SK-N-SH (cell line): Measurements from ENCODE around the gene SPSB3. TPM values are rescaled to one million over a fixed set of nuclear protein-coding genes. Genes with fewer than 3 reads are reported as not detected.

Experiments used
- CTCF ChIA-PET: fragments of 300-600, 350-600 bp; formaldehyde crosslinking; extraction: SDS; loops from one replicate; lab custom pipeline; 2021; lab: Yijun Ruan, JAX
- POLR2A ChIA-PET: fragments of 350-600 bp; sonication (Branson Sonifier 250); formaldehyde crosslinking; extraction: SDS; loops from one replicate; lab custom pipeline; 2020; ENCODE audit warnings: antibody characterized with exemption, inconsistent platforms; lab: Yijun Ruan, JAX
- DNase-seq: peaks from one replicate; pipeline ENCODE4 v3.0.0; 2012
- H2AFZ ChIP-seq: fragments of 200-600 bp; sonication (generic); 2 replicates; pipeline ENCODE4 v1.8.1; 2016; ENCODE audit warnings: antibody characterized with exemption, mild to moderate bottlenecking, low read depth
- H3F3A ChIP-seq: fragments of 200-600 bp; sonication (generic); replicated peaks from 2 replicates; pipeline ENCODE3; 2016; ENCODE audit warnings: antibody characterized with exemption, mild to moderate bottlenecking; ENCODE audit not compliant: insufficient read depth
- H3K27ac ChIP-seq, 2 experiments: fragments of 200-500 bp in 1 of 2; fragments of 200-600 bp in 1 of 2; sonication (Bioruptor generic) in 1 of 2; sonication (generic), shearing (Covaris generic) in 1 of 2; 2 replicates each; pipeline versions ENCODE4 v1.5.1 to v1.6.1; 2014 to 2016; ENCODE audit warnings: low read depth in 2 of 2, inconsistent platforms in 1 of 2, low read length in 1 of 2, mild to moderate bottlenecking in 1 of 2, mixed read lengths in 1 of 2
- H3K27me3 ChIP-seq: fragments of 200-600 bp; sonication (generic), shearing (Covaris generic); 2 replicates; pipeline ENCODE4 v1.6.1; 2016; ENCODE audit warnings: mixed run types; ENCODE audit not compliant: insufficient read depth
- H3K36me3 ChIP-seq, 2 experiments: fragments of 200-500 bp in 1 of 2; fragments of 200-600 bp in 1 of 2; sonication (Bioruptor generic) in 1 of 2; sonication (generic) in 1 of 2; replicated peaks in 1 of 2; 2 replicates each; pipeline versions ENCODE3 to v1.5.1; 2014 to 2016; ENCODE audit warnings: low read length in 1 of 2, mild to moderate bottlenecking in 1 of 2; ENCODE audit not compliant: insufficient read depth in 2 of 2, control insufficient read depth in 1 of 2
- H3K4me1 ChIP-seq, 2 experiments: fragments of 200-500 bp in 1 of 2; fragments of 200-600 bp in 1 of 2; sonication (Bioruptor generic) in 1 of 2; sonication (generic), shearing (Covaris generic) in 1 of 2; 2 replicates each; pipeline versions ENCODE4 v1.5.1 to v1.6.1; 2014 to 2016; ENCODE audit warnings: low read depth in 1 of 2, low read length in 1 of 2, mixed run types in 1 of 2; ENCODE audit not compliant: insufficient read depth in 2 of 2, control insufficient read depth in 1 of 2
- H3K4me2 ChIP-seq: fragments of 200-600 bp; sonication (generic), shearing (Covaris generic); 2 replicates; pipeline ENCODE4 v1.6.1; 2017; ENCODE audit warnings: mixed run types
- H3K4me3 ChIP-seq, 2 experiments: fragments of 200-500 bp in 1 of 2; fragments of 200-600 bp in 1 of 2; sonication (Bioruptor generic) in 1 of 2; sonication (generic), shearing (Covaris generic) in 1 of 2; 2 replicates each; pipeline versions ENCODE4 v1.5.1 to v1.8.1; 2014 to 2016; ENCODE audit warnings: low read depth in 2 of 2, inconsistent platforms in 1 of 2, low read length in 1 of 2, mild to moderate bottlenecking in 1 of 2, mixed read lengths in 1 of 2, moderate library complexity in 1 of 2
- H3K79me2 ChIP-seq: fragments of 200-600 bp; sonication (generic); 2 replicates; pipeline ENCODE4 v1.8.1; 2017; ENCODE audit warnings: mild to moderate bottlenecking; ENCODE audit not compliant: insufficient read depth
- H3K9ac ChIP-seq: fragments of 200-600 bp; sonication (generic); 2 replicates; pipeline ENCODE4 v1.6.1; 2017; ENCODE audit warnings: mixed run types
- H3K9me2 ChIP-seq: fragments of 200-600 bp; sonication (generic); 2 replicates; pipeline ENCODE4 v1.6.1; 2017; ENCODE audit warnings: mixed run types
- H3K9me3 ChIP-seq: fragments of 200-600 bp; sonication (generic); 2 replicates; pipeline ENCODE4 v1.6.1; 2017; ENCODE audit warnings: mixed run types, mild to moderate bottlenecking, moderate library complexity
- H4K20me1 ChIP-seq: fragments of 200-600 bp; sonication (generic); 2 replicates; pipeline ENCODE4 v1.6.1; 2017; ENCODE audit warnings: mild to moderate bottlenecking, mixed run types; ENCODE audit not compliant: insufficient read depth
- EP300 ChIP-seq, 2 experiments: IDR thresholded peaks; 2 replicates each; pipeline versions ENCODE4 v1.4.0 to v1.6.1; 2012; ENCODE audit warnings: borderline replicate concordance in 1 of 2, low read depth in 1 of 2, low read length in 1 of 2
- EZH2phosphoT487 ChIP-seq: fragments of 200-600 bp; sonication (generic); IDR thresholded peaks from 2 replicates; pipeline ENCODE4 v1.6.1; 2017; ENCODE audit warnings: low read depth, mixed run types, mild to moderate bottlenecking, antibody characterized with exemption, moderate library complexity, borderline replicate concordance
- FOXJ3 ChIP-seq: sonication (generic); formaldehyde crosslinking; IDR thresholded peaks from 2 replicates; pipeline ENCODE4 v1.5.1; 2020; ENCODE audit warnings: mild to moderate bottlenecking, missing genetic modification reagents
- FOXM1 ChIP-seq: IDR thresholded peaks from 2 replicates; pipeline ENCODE4 v1.4.0; 2012; ENCODE audit warnings: low read depth, mild to moderate bottlenecking
- NFIC ChIP-seq: IDR thresholded peaks from 2 replicates; pipeline ENCODE4 v1.4.0; 2012; ENCODE audit warnings: borderline replicate concordance
- RCOR1 ChIP-seq: fragments of 150-350 bp; IDR thresholded peaks from 2 replicates; pipeline ENCODE4 v1.6.1; 2017; ENCODE audit warnings: antibody characterized with exemption, low read length
- RFX5 ChIP-seq: IDR thresholded peaks from 2 replicates; pipeline ENCODE4 v1.6.1; 2012; ENCODE audit warnings: mild to moderate bottlenecking, improper control_type of control experiment, low read length
- RXRA ChIP-seq: IDR thresholded peaks from 2 replicates; pipeline ENCODE4 v1.4.0; 2012; ENCODE audit warnings: low read depth, mild to moderate bottlenecking, borderline replicate concordance
- SMC3 ChIP-seq: IDR thresholded peaks from 2 replicates; pipeline ENCODE4 v1.6.1; 2012; ENCODE audit warnings: low read depth, low read length, improper control_type of control experiment
- TAF1 ChIP-seq: IDR thresholded peaks from 2 replicates; pipeline ENCODE4 v1.6.1; 2012; ENCODE audit warnings: low read depth, mild to moderate bottlenecking, low read length, moderate library complexity, borderline replicate concordance
- YY1 ChIP-seq: IDR thresholded peaks from 2 replicates; pipeline ENCODE4 v1.4.0; 2012; ENCODE audit warnings: low read depth, mild to moderate bottlenecking
- WGBS: methylation state at CpG from one replicate; pipeline ENCODE4 v1.1.6; 2017; ENCODE audit warnings: low lambda C conversion rate; 5-methylcytosine and 5-hydroxymethylcytosine counted together
- polyA plus RNA-seq, 3 experiments: library from polyadenylated mRNA; depleted of rRNA; stranded (reverse); fragments of >200 nt; gene quantifications; 2 replicates each; pipeline ENCODE4 v1.2.3, GENCODE V29; 2012
- TF ChIP-seq, protein P1 (sequence below): IDR thresholded peaks from 2 replicates; pipeline ENCODE4 v1.4.0; 2012; ENCODE audit warnings: low read depth, borderline replicate concordance
- TF ChIP-seq, protein P2 (sequence below): IDR thresholded peaks from 2 replicates; pipeline ENCODE4; 2012
- TF ChIP-seq, protein P3 (sequence below): IDR thresholded peaks from 2 replicates; pipeline ENCODE4 v1.6.1; 2012; ENCODE audit warnings: mild to moderate bottlenecking, low read depth, low read length, moderate library complexity
- TF ChIP-seq, protein P4 (sequence below): fragments of 200-600 bp; sonication (generic); IDR thresholded peaks from 2 replicates; pipeline ENCODE4 v1.6.1; 2017; ENCODE audit warnings: antibody characterized with exemption, mild to moderate bottlenecking, moderate library complexity
- TF ChIP-seq, protein P5 (sequence below): fragments of 150-350 bp; IDR thresholded peaks from 2 replicates; pipeline ENCODE4 v1.6.1; 2016; ENCODE audit warnings: mild to moderate bottlenecking, low read depth, low read length

Gene SPSB3
- polyA plus RNA-seq, 1 of the 3 experiments (the other 2 are of a cell fraction), result 40.6 TPM

DNA sequence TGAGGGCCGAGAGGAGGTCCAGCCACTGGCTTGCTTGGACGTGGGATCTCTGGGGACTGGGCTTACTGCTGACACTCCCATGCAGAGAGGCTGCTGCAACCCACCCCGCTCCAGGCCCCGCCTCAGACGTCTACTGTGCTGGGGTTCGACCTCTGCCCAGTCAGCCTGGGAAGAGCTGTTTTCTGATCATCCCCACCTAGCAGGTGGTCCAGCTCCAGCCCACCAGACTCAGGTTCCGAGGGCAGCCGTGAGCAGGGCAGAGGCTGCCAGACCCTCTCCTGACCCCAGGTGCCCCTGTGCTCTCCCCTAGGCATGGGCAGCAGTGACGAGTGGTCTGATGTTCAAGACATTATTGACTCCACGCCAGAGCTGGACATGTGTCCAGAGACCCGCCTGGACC, 34.4 kb downstream of the SPSB3 start:
- DNase-seq, result no peak
- no peaks in the 10 kb centered on the region for H3F3A ChIP-seq
- no peak overlapping the region for H3K27ac ChIP-seq
- H3K9me2 ChIP-seq, result no peaks in the 10 kb centered on the region
- no peaks in the 10 kb centered on the region for H3K79me2 ChIP-seq
- 98% methylated on average over 7 of the region's 11 CpGs for WGBS
- no peak overlapping the region for H3K4me2 ChIP-seq
- POLR2A ChIA-PET, result no interaction called here
- no peaks in the 10 kb centered on the region for H3K9me3 ChIP-seq
- CTCF ChIA-PET, result interaction anchor here (1.2 kb wide), 1 partner anchor 24 kb away, joined by 4 read pairs; no protein-coding TSS in a partner anchor
- no peaks in the 10 kb centered on the region for H4K20me1 ChIP-seq
- H3K36me3 ChIP-seq, result peaks cover 4 to 62% of the 10 kb centered on the region in 2 experiments
- no peak for TF ChIP-seq EP300 (IDR thresholded peaks at IDR 0.05; ENCODE audit: borderline replicate concordance in 1 of 2, low read depth in 1 of 2, low read length in 1 of 2)
- TF ChIP-seq, protein P1, sequence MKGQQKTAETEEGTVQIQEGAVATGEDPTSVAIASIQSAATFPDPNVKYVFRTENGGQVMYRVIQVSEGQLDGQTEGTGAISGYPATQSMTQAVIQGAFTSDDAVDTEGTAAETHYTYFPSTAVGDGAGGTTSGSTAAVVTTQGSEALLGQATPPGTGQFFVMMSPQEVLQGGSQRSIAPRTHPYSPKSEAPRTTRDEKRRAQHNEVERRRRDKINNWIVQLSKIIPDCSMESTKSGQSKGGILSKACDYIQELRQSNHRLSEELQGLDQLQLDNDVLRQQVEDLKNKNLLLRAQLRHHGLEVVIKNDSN, result no peak
- no peak for TF ChIP-seq EZH2phosphoT487
- TF ChIP-seq, protein P2, sequence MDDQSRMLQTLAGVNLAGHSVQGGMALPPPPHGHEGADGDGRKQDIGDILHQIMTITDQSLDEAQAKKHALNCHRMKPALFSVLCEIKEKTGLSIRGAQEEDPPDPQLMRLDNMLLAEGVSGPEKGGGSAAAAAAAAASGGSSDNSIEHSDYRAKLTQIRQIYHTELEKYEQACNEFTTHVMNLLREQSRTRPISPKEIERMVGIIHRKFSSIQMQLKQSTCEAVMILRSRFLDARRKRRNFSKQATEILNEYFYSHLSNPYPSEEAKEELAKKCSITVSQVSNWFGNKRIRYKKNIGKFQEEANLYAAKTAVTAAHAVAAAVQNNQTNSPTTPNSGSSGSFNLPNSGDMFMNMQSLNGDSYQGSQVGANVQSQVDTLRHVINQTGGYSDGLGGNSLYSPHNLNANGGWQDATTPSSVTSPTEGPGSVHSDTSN, result no peak
- TF ChIP-seq, all 33 proteins: peak for 0
- H3K4me1 ChIP-seq, result no peaks in the 10 kb centered on the region
- no peaks in the 10 kb centered on the region for H3K27me3 ChIP-seq
- no peak overlapping the region for H3K9ac ChIP-seq
- H3K4me3 ChIP-seq, result no peak overlapping the region
- H2AFZ ChIP-seq, result no peak overlapping the region

DNA sequence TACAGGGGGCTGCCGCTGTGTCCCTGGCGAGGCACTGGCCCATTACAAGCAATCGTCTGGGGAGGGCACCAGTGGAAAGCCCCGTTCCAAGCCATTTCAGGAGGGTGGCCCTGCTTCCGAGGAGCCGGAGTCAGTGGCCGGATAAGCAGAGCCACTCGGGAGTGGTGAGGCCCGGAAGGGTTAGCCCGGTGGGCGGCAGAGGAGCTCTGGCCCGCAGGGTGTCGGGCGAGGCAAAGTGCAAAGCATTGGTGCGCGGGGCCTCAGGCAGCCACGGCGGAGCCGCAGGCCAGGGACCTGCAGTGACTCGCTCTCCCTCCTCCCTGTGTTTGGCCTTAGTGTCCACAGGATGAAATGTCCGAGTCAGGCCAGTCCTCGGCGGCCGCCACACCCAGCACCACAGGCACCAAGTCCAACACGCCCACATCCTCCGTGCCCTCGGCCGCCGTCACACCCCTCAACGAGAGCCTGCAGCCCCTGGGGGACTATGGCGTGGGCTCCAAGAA, 35.6 kb downstream of the SPSB3 start:
- ChIA-PET POLR2A (no interaction called here), CTCF (interaction anchor here (1.0 kb wide), 1 partner anchor 23 kb away, joined by 4 read pairs; no protein-coding TSS in a partner anchor)
- TF ChIP-seq NFIC (no peak), EP300 (IDR thresholded peaks at IDR 0.05; ENCODE audit: borderline replicate concordance in 1 of 2, low read depth in 1 of 2, low read length in 1 of 2) (no peak), RXRA (no peak), FOXM1 (no peak), SMC3 (no peak), TAF1 (no peak), FOXJ3 (CRISPR knock-in tag) (no peak), YY1 (no peak), EZH2phosphoT487 (no peak), RCOR1 (no peak), RFX5 (no peak)
- TF ChIP-seq, protein P3, sequence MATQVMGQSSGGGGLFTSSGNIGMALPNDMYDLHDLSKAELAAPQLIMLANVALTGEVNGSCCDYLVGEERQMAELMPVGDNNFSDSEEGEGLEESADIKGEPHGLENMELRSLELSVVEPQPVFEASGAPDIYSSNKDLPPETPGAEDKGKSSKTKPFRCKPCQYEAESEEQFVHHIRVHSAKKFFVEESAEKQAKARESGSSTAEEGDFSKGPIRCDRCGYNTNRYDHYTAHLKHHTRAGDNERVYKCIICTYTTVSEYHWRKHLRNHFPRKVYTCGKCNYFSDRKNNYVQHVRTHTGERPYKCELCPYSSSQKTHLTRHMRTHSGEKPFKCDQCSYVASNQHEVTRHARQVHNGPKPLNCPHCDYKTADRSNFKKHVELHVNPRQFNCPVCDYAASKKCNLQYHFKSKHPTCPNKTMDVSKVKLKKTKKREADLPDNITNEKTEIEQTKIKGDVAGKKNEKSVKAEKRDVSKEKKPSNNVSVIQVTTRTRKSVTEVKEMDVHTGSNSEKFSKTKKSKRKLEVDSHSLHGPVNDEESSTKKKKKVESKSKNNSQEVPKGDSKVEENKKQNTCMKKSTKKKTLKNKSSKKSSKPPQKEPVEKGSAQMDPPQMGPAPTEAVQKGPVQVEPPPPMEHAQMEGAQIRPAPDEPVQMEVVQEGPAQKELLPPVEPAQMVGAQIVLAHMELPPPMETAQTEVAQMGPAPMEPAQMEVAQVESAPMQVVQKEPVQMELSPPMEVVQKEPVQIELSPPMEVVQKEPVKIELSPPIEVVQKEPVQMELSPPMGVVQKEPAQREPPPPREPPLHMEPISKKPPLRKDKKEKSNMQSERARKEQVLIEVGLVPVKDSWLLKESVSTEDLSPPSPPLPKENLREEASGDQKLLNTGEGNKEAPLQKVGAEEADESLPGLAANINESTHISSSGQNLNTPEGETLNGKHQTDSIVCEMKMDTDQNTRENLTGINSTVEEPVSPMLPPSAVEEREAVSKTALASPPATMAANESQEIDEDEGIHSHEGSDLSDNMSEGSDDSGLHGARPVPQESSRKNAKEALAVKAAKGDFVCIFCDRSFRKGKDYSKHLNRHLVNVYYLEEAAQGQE, result no peak
- TF ChIP-seq, protein P2, result no peak
- TF ChIP-seq, protein P4, sequence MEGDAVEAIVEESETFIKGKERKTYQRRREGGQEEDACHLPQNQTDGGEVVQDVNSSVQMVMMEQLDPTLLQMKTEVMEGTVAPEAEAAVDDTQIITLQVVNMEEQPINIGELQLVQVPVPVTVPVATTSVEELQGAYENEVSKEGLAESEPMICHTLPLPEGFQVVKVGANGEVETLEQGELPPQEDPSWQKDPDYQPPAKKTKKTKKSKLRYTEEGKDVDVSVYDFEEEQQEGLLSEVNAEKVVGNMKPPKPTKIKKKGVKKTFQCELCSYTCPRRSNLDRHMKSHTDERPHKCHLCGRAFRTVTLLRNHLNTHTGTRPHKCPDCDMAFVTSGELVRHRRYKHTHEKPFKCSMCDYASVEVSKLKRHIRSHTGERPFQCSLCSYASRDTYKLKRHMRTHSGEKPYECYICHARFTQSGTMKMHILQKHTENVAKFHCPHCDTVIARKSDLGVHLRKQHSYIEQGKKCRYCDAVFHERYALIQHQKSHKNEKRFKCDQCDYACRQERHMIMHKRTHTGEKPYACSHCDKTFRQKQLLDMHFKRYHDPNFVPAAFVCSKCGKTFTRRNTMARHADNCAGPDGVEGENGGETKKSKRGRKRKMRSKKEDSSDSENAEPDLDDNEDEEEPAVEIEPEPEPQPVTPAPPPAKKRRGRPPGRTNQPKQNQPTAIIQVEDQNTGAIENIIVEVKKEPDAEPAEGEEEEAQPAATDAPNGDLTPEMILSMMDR, result no peak
- TF ChIP-seq, protein P5, sequence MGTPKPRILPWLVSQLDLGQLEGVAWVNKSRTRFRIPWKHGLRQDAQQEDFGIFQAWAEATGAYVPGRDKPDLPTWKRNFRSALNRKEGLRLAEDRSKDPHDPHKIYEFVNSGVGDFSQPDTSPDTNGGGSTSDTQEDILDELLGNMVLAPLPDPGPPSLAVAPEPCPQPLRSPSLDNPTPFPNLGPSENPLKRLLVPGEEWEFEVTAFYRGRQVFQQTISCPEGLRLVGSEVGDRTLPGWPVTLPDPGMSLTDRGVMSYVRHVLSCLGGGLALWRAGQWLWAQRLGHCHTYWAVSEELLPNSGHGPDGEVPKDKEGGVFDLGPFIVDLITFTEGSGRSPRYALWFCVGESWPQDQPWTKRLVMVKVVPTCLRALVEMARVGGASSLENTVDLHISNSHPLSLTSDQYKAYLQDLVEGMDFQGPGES, result no peak

More for the DNA sequence above, 35.6 kb downstream of the SPSB3 start:
- Histone ChIP-seq H3K9me3 (no peaks in the 10 kb centered on the region), H2AFZ (no peak overlapping the region), H3K9ac (no peak overlapping the region), H3K27me3 (no peaks in the 10 kb centered on the region), H3K27ac (no peak overlapping the region), H4K20me1 (no peaks in the 10 kb centered on the region), H3K9me2 (no peaks in the 10 kb centered on the region), H3K79me2 (no peaks in the 10 kb centered on the region), H3K4me1 (no peaks in the 10 kb centered on the region), H3K36me3 (peaks cover 4 to 56% of the 10 kb centered on the region in 2 experiments), H3F3A (no peaks in the 10 kb centered on the region), H3K4me3 (no peak overlapping the region), H3K4me2 (no peak overlapping the region)
- WGBS, result 71% methylated on average over 22 of the region's 31 CpGs
- DNase-seq, result no peak
